GM21825 (cell line): ENCODE results near the gene DNAAF9.

Experiments used
- ATAC-seq: cut with Tn5 transposase; IDR thresholded peaks from one replicate; pipeline ENCODE4 v1.9.1; 2021; ENCODE audit warnings: mild to moderate bottlenecking, moderate library complexity; ENCODE audit not compliant: unreplicated experiment

The DNAAF9 gene

DNA sequence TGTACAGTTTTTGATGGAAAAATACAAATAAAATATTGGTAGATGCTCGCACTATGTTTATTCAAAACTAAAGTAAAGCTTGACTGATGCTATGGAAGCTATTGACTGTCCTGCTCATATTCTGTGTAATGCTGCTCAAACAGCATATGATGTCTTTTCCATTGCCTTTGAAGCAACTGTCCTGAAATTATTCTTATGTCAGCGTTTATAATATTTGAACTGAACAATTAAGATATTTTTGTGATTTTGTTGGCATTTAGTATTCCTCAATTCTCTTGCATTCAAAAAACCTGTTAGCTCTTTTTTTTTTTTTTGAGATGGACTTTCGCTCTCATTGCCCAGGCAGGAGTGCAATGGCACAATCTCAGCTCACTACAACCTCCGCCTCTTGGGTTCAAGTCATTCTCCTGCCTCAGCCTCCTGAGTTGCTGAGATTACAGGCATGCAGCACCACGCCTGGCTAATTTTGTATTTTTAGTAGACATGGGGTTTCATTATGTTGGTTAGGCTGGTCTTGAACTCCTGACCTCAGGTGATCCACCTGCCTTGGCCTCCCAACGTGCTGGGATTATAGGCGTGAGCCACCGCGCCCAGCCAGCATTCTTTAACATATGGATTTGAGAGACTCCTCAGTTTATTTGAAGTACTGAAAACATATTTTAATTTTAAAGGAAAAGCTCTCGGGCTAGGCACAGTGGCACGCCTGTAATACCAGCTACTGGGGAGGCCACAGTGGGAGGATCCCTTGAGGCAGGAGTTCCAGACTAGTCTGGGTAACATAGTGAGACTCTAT, 5.3 kb upstream of the DNAAF9 start:
- ATAC-seq = no peak

DNA sequence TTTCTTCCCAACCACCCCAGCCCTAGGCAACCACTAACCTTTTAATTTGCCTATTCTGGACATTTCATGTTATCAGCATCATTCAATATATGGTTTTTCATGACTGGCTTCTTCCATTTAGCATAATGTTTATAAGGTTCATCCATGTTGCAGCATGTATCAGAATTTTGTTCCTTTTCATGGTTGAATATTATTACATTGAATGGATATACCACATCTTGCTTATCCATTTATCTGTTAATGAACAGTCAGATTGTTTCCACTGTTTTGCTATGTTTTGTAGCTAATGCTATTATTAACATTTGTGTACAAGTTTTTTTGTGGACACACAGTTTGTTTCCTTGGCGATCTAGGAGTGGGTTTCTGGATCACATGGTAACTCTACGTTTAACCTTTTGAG, 3.0 kb upstream of the DNAAF9 start:
- ATAC-seq = no peak

DNA sequence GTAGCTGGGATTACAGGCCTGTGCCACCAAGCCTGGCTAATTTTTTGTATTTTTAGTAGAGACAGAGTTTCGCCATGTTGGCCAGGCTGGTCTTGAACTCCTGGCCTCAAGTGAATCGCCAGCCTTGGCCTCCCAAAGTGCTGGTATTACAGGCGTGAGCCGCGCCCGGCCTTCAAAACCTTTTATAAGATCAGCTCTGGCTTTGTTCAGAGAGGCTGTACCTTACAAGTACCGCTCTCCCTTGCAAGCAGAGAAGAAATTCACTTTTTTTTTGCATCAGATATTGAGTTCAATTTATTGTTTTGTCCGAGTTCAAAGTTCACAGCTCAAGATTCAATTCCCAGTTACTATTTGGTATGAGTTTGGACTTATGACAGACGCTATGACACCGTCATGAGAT, 1.9 kb upstream of the DNAAF9 start:
- ATAC-seq = no peak

DNA sequence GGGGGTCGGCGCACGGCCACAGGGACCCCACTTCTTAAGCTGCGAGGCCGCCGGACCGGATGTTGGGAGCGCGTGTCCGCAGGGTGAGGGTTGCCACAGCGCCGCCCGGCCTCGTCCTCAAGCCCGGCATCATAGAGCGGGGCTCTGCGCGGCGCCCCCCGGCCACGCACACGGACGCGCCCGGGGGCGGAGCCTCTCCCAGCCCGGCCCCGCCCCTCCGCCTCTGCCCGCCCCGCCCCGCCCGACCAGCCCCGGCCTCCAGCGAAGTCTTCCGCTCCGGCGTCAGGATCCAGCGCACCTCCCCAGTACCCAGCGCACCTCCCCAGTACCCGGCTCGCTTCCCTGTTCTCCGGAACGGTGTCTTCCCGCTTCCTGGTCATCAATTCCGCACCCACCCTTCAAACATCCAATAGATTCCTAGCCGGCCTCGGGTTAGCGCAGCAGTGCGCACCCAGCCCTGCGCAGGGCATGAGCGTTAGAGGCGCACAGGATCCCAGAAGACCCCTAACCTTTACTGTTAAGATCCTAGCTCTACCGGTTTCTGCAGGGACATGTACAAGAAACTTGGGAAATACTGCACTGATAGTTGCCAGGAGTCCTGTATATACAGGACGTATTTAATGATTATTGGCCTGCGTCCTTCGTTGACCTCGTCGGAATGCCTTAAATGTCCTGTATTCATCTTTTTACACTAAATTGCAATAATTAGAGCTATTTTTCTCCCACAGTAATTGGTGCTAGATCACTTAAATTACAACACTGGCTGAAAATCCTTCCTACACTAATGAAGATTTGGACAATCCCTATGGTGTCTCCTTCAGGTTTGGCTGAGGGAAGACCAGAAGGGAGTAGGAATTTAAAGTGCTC, 535 bp upstream of the DNAAF9 start:
- no peak for ATAC-seq

DNA sequence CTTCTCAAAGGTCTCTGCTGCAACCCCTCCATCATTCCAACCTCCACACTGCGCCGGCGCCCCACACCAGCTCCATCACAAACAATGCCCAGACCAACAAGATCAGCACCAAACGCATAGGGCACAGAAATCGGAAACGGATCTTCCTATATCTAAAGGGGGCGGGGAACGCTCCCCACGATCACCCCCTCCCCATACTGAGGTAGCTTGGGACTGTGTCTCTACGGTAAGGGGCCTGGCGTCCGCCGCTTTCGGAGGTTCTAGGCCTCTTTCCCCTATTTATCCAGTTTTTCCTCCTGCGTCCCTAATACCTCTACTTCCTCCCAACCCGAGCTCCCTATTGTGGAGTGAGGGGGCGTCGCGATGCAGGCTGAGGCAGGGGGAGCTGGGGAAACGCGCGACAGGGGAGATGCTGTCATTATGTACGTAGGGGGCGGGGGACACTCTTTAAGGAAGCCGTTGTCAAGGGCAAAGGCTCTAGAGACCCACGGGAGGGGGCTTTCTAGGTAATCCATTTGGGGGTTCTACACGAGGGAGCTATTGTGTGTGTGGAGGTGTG, 909 bp downstream of the DNAAF9 start:
- ATAC-seq = no peak

DNA sequence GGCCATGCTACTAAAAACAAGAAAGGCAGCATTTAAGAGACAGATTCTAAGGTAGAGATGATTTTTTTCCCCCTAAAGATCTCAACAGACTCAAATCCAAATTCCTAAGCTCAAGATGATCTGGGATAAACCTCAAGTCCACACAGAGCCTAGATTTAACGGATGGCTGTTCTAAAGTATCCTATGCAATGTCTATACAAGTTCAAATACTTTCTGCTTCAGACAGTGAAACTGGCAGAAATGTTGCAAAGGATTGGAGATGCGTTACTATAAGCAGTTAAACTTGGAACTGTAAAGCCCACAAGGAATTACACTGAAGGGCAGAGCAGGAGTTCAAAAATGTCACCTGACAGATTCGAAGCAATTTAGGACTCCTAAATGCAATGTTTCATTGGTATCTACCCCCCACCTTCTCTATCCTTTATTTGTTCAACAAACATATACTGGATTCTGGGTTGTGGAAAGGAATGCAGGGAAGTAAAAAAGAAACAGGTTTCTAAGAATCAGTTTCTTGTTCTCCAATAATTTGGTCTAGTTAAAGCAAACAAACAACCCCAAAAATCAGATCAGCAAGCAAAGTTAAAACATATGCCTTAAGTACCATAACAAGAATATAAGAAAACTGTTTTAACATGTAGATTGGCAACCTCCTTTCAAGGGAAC, 1.6 kb downstream of the DNAAF9 start:
- ATAC-seq = no peak

DNA sequence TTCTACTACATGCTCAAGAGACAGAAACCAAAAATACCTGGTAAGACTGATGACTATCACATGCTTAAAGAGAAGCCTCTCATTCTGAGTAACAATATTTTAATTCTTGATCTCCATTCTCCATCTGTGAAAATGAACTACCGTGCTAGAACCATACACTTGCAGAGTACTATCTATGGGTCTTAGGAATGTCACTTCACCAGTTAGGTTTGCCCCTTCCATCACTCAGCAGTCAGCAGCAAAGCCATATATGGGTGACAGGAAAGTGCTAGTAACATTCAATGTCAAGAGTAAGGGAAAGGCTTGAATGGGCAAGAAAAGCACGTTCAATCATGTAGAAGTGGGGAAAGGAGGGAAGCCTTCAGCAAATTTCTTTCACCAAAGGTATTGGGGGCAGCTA, 2.3 kb downstream of the DNAAF9 start:
- no peak for ATAC-seq

DNA sequence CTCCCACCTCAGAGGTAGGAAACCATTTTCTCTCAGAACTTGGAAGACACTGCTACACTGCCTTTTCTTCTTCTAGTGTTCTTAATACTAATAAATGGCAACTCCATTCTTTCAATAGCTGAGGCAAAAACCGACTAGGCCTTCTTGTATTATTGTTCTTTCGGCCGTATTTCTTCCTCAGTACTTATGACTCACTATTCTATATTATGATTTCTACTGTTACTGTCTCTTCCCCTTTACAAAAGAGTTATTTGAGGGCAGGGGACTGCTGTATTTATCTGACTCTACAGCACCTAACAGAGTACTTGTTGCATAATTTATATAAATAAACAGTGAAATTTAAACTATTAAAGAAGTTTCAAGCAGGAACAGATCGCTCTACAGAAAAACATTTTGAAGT, 3.1 kb downstream of the DNAAF9 start:
- no peak for ATAC-seq

DNA sequence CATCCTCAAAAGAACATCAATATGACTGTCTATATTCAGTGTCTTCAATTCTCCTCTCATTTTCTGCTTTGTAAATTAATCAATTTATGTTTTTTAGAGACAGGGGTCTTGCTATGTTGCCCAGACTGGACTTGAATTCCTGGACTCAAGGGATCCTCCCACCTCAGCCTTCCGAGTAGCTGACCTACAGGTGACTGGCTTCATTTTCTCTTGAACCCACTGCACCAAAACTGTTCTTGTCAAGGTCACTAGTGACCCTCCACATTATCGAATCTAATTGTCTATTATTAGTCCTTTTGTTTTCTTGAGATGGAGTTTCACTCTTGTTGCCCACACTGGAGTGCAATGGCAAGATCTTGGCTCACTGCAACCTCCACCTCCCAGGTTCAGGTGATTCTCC, 3.7 kb downstream of the DNAAF9 start:
- ATAC-seq = no peak

DNA sequence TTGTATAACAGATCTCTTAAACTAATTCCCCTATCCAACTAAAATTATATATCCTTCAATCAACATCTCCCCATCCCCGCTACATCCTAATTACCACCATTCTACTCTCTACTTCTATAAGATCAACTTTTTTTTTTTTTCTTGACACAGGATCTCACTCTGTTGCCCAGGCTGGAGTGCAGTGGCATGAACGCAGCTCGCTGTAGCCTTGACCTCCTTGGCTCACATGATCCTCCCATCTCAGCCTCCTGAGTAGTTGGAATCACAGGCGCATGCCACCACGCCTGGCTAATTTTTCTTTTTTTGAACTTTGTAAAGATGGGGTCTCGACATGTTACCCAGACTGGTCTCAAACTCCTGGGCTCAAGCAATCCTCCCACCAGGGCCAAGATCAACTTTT, 5.0 kb downstream of the DNAAF9 start:
- ATAC-seq = no peak

DNA sequence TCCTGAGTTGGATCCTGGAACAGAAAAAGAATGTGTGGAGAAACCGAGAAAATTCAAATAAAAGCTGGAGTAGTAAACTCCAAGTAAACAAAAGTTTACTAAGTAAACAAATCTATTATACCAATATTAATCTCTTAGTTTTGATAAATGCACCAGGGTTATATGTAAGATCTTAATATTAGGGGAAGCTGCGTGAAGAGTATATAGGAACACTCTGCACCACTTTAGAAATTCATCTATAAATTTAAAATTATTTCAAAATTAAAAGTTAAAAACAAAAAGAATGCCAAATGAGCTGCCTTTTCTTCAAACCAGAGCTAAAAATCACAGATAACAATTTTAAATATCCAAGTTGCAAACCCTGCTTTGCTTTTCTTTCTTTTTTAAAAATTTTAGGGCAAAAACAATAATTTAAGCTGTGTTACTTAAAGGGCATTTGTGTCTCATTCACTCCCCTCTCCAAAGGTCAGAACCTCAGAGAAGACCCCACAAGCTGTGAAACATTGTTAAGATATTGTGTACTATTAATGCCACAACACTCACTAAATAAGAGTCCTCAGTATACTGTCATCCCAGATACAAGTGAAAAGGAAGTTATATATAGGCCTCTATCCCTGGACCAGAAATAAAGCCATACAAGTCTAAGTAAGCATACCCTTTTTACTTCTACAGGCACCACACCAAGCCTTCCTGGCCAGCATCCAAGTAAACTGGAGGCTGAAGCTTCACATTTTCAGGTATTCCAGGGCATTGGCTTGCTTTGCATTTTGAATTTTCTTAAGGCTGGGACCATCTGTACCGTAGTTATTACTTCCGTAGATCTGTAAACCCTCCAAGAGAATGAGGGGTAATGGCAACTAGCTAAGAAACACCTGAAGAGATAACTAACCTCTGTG, 7.0 kb downstream of the DNAAF9 start:
- no peak for ATAC-seq

DNA sequence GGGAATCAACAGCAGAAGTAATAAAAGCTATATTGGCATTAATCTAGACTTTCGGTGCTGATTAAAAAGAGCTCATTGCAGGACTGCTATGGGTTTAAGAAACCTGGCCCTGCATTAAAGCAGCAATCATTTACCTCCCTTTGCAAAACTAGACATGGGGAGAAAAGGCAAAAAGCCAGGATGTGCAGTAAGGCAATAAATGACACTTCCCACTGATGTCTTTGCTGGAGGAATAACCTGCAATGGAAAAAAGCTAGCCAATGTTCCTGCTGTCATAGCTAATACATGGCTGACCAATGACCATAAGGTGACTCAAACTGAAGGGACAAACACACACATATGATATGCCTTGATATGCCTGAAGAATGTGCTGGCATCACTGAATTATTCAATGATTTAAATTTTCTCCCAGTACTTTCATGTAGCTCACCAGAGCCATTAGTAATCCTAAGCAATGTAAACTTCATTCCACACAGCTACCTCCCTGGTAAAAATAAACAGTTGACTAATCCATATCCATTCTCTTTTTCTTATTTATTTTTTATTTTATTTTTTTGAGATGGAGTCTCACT, 8.7 kb downstream of the DNAAF9 start:
- ATAC-seq = no peak

DNA sequence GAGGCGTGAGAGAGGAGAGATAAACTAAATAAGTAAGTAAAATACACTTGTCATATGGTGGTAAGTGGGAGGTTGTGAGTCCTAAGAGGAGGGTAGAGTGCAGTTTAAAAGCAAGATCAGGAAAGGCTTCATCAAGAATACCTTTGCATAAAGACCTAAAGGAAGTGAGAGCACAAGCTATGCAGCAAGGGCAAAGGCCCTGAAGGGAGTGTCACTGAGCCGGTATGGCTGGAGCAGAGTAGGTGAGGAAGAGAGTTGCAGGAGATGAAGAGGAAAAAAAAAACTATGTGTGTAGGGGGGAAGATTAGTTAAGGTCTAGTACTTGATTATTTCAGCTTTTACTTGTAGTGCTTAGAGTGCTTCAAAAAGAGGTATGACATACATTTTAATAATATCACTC, 11.0 kb downstream of the DNAAF9 start:
- no peak for ATAC-seq

DNA sequence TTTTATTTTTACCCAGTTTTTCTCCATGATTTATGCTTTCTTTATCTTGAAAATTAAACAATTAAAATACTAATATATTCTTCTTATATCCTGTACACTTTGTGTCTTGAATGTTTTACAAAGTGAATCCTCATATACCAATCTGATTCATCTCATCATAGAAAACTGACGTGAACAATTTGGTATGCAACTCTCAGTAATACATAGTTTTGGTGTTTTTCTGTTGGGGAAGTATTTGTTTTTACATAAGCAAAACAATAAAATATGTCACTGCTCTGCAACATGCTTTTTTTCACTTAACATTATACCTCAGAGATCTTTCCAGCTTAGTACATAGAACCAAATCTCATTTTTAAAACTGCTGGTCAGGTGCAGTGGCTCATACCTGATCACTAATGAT, 14.7 kb downstream of the DNAAF9 start:
- ATAC-seq = no peak

DNA sequence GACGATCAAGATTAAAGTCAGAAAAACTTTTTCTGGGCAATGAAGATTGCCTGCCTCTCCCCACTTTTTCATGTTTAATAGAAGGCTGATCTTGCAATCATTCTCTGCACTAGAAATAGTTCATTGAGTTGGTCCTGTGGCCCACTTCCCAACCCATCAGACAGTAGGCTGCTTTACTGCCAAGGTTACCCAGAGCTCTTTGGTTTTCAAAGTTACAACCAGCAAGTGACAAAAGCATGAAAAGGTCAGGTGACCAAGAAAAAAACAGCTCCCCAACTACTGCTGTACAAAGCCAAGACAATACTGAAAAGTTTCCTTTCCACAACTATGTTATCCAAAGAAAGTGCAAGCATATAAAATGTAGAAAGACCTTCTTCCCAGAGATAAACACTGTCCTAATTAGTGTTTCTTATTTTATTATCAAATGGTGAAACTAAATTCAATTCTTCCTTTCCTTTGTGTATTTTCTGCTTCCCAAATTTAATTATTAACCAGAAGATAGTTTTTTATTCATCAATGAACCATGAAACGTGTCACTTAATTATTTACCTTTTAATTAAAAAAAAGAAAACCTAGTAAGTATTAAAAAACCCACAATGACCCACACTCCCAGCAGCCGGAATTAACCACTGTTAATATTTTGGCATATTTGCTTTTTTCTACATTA, 16.6 kb downstream of the DNAAF9 start:
- no peak for ATAC-seq

DNA sequence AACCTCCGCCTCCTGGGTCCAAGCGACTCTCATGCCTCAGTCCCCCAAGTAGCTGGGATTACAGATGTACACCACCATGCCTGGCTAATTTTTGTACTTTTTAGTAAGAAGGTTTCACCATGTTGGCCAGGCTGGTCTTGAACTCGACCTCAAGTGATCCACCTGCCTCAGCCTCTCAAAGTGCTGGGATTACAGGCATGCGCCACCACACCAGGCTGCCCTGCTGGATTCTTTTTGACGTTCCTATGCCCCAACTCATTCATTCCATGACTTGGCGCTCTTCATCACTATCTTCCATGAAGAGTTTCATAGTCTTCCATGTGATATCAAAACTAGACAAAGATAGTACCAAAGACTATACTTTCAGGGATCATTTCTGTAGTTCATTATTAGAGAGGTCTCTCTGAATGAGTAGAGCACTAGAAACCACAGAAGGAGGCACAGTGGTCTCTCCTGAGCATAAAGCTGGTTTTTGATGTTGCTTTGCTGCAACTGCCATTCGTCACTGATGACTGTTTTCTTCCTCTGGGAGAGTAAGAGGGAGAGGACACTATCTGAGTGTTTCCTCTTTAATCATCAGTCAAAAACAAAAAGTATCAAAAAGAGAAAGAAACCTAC, 23.5 kb downstream of the DNAAF9 start:
- no peak for ATAC-seq

DNA sequence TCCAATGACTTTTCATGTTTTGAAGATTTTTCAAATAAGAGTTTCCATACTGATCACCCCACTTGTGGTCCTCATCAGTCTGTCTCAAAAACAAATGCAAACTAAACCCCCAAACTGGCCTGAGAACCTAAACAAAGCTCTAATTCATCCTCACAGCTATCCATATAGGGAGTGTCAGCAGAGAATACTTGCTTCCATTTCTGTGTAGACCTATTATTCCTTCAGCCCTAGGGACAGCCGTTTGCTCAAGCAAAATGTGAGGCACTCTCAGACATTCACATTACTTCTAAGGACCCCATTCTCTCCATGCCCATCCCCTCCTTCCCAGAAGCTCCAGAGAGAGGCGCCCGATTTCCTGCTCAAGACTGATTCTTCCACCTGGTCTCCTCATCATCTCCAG, 24.6 kb downstream of the DNAAF9 start:
- ATAC-seq = no peak

DNA sequence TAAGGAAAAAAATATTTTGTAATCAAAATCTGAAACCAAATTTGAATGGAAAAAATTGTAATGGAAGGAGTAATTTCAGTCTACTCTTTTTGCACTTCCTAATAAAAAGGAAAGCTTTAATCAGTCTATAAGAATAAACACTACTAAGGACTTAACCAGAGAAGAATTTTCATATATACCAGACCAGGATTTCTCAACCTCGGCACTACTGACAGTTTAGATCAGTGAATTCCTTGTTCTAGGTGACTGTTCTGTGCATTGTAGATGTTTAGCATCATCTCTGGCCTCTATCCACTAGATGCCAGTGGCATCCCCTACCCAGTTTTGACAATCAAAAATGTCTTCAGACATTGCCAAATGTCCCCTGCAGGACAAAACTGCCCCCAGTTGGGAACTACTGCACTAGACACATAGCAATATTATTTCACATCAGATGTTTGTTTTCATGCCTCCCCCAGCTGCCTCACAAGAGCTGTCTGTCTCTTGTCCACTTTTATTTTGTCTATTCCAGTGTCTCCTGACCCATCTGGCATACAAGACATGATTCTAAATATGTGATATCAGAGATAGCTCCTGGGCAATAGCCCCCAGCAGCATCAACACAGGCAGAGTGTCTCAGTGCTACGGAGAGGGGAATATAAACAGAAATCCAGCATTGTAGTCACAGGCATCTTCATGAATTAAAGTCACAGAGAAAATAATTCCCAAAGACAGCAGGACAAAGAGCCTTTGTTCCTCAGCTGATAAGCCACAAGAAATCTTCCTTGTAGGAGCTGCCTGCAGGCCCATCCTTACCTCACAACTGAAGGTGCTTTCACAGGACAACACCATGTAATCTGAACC, 27.0 kb downstream of the DNAAF9 start:
- ATAC-seq = no peak
